ENCODE results near the gene NPAS3.

NPAS3 gene

GRCh38 chr14:32938719-32939253, at the start of gene NPAS3:
Gene NPAS3, plus strand, starts transcription at chr14:32938879.
- no peak for DNase-seq (ENCODE audit: low read depth in 2 of 2)

GRCh38 chr14:32896979-32897697, 41.5 kb upstream of the NPAS3 start:
- DNase-seq (ENCODE audit: low read depth in 2 of 2) = no peak

- no peak for DNase-seq (ENCODE audit: low read depth in 2 of 2)
Observed at GRCh38 chr14:32897698-32898064, 41.0 kb upstream of the NPAS3 start.

GRCh38 chr14:32898876-32899275, 39.8 kb upstream of the NPAS3 start:
- no peak for DNase-seq (ENCODE audit: low read depth in 2 of 2)

DNA sequence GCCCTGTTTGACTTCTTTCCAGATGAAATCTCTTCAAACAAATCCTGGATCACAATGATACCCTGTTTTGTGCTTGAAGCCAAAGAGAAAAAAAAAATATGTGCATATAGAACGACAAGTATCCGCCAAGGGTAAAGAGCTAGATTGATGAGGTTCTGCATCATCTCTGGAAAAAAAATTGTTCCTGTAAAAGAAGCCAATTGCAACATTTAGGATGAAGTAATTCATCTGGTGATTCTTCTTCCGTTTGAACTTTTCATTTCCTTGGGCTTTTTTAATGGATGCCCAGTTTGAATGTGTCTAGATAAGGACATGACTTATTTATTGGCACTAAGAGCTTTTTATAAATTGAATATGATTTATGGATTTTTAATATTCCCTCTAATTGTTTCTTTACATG, 38.1 kb upstream of the NPAS3 start:
- DNase-seq (ENCODE audit: low read depth in 2 of 2) = no peak

DNA sequence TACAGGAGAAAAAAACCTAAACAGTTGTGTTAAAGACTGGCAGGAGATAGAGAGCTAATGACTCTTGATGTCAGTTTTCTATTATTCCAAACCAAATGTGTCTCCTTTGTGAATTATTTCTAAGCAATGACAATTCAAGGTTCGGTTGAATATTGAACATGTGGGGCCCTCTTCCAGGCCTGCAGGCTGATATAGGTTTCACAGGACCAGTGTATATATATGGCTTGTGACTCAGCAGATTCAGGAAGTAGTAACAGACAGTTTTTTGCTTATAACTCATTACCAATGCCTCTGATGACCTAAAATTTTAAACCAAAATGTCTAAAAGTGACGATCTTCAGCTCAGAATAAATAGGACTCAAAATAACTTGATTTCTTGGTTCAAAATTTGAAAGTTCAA, 33.7 kb upstream of the NPAS3 start:
- DNase-seq (ENCODE audit: low read depth in 2 of 2) = no peak

- no peak for DNase-seq (ENCODE audit: low read depth in 2 of 2)
Observed at GRCh38 chr14:32906672-32907071, 32.0 kb upstream of the NPAS3 start.

- no peak for DNase-seq (ENCODE audit: low read depth in 2 of 2)
Observed at GRCh38 chr14:32908196-32909084, 30.2 kb upstream of the NPAS3 start.

DNA sequence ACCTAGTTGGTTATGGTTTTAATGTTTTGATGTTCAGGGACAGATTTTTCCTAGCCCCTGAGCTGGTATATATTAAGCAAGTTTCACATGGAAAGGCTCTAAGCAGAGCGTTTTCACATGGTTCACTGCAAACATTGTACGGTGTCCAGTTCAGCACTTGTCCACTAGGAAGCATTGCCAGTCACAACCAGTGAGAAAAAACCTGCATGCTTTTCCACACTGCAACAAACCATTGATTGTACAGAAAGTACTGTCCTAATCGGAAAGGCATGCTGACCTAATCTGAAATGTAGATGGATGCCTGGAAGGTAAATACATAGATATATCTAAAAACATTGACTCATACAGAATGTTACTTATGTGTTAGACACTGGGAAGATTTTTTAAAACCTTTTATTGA, 25.0 kb upstream of the NPAS3 start:
- no peak for DNase-seq (ENCODE audit: low read depth in 2 of 2)

- DNase-seq (ENCODE audit: low read depth in 2 of 2) = no peak
Observed at GRCh38 chr14:32914391-32914790, 24.3 kb upstream of the NPAS3 start.

DNA sequence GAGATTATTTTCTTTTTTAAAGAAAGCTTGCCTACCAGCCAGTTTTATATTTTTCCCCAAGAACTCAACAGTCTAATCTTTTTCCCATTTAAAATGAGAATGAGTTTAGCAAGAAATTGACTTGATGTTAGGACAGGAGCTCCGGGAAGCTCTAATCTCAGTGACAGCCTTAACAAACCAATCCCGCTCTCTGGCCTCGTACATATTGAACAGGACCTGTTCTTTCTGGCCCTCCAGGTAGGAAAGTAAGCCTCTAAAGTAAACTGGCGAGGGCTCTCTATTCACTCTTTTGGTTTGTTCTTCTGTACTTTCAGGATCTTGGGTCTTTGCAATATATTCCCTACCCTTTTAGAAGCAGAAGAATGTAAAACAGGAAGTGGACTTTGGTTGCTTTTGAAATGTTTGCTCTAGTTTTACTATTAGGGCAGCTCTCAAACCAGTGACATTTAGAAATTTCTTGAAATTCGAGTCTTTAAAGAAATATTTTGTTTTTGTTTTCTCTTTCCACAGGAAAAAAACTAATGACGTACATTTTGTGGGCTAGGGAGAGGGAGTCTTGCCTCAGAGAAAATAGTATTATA, 17.9 kb upstream of the NPAS3 start:
- no peak for DNase-seq (ENCODE audit: low read depth in 2 of 2)

GRCh38 chr14:32925439-32925838, 13.2 kb upstream of the NPAS3 start:
- DNase-seq (ENCODE audit: low read depth in 2 of 2) = no peak

DNA sequence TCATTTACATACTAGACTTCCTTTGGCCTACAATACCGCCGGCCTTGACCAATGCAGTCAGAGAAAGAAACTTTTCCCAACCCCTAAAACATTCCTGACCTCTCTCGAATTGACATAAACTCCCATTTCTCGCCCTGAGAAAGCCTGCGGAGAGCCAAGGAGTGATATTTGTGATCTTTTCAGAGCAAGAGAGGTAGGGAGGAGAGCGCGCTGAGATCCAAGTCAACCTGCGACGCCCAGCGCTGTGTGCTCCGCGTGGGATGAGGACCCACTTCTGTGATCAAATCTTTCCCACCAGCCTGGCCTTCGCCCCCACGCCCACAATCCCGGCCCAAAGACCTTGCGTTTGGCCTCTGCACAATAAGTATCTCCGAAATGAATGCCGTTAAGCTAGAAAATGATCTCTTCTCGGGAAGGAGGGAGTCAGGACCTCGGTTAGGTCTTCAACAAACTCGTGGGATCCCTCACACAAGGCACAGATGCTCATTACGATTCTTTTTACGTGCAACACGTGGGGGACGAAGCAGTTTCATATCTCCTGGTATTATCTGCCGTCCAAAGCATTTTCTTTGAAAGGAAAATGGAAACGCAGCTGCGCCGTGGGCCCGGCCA, 6.3 kb upstream of the NPAS3 start:
- DNase-seq (ENCODE audit: low read depth in 2 of 2) = no peak

- no peak for DNase-seq (ENCODE audit: low read depth in 2 of 2)
Observed at GRCh38 chr14:32932914-32933628, 5.6 kb upstream of the NPAS3 start.

GRCh38 chr14:32933629-32934072, 5.0 kb upstream of the NPAS3 start:
- DNase-seq (ENCODE audit: low read depth in 2 of 2) = no peak

DNA sequence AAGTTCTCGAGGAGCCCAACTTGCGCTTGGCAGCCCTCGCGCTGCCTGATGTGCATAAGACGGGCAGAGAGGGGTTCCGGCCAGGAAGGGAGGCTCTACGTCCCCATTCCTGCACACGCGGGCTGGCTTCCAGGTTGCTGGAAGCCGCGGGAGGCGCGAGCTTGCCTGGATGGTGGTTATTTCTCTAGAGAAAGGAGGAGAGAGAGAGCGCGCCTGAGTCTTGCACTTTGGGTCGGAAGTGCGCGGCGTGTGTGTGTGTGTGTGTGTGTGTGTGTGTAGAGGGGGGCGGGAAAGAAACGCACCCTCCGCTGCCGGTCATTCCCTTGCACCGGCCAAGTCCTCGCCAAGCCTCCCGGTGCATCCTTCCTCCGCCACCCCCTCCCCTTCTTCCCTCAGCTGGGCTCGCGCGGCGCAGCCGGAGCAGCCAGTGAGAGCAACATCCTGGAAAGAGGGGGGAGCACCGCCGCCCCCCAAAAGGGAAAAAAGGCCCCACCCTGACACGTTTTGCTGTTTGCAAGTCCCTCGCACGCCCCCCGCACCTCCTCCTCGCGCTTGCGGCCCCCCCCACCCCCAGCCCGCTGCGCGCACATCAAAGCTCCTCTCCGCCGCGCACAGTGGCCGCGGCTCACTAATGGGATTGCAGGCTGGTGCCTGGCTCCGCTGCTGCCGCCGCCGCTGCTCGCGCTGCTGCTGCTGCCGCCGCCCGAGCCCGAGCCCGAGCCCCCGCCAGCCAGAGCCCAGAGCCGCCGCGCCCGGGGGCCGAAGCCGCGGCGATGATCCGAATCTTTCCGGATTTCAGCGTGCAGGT, 4.4 kb upstream of the NPAS3 start:
- no peak for DNase-seq (ENCODE audit: low read depth in 2 of 2)

DNA sequence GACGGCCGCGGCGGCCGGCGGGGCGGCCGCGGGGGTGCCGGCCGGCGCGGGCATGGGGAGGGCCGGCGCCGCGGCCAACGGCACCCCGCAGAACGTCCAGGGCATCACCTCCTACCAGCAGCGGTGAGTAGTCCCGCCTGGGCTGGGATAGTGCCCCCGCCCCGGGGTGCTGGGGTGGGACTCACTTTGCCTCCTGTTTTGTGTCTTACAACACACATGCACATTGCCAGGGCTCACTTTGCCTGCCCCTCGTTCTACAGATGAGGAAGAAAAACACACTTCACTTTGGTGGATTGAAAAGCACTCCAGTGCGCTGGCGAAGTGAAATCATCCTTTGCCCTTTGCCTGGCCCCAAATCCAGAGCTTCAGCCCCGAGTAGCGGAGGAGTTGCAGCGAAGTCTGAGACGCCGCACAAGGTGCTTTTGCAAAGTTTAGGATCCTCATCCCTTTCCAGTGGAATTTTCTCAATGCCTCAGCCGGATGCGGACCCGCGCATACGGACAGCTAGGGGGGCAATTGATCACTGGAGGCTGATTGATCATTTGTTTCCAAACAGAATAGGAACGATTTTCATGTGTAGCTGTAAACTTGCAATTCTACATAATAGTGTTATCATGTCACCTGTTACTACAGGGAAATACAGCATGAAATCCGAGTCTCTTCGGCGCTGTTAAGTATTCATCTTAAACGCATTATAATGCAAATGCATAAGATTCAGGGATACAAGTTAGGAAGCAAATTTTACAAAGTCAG, 3.6 kb upstream of the NPAS3 start:
- DNase-seq (ENCODE audit: low read depth in 2 of 2) = no peak

DNA sequence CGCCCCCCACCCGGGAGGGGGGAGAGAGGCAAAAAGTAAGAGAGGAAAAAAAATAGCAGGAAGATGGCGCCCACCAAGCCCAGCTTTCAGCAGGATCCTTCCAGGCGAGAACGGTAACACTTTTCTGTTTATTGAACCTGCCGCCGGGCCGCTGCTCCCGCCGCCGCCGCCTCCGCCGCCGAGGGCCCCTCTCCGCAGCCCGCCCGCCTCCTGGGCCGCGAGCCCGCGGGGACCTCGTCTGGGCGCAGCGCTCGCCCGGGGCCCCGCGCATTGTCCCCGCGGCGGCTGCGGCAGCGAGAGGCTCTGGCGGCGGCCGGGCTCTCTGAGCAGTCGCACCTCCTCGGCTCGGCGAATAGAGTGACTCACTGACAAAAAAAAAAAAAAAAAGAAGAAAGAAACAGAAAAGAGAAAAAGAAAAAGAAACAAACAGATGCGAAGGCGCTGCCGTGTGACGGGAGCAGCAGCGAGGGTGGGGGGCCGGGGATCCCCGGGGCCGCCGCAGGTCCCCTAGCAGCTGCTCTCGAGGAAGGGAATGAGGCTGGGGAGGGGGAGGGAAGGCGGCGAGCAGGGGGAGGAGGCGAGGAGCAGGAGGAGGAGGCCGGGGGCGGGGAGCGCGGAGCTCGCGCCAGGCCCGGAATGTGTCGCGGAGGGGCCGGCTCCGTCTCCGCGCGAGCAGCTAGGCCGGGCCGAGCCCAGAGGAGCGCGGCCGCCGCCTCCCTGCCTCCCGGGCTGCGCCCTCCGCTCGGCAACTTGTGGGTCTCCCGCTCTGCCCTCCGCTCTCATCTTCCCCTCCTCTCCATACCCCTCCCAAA, 781 bp downstream of the NPAS3 start:
- peak in 1 of 2 donors; percentile 15 for DNase-seq (ENCODE audit: low read depth in 2 of 2)

- no peak for DNase-seq (ENCODE audit: low read depth in 2 of 2)
Observed at GRCh38 chr14:32940066-32940651, 1.5 kb downstream of the NPAS3 start.

Measured in stimulated activated CD8-positive, alpha-beta memory T cell treated with anti-CD3 and anti-CD28 coated beads, Interleukin-2, amount 100 ng/mL, for 48 hours (primary cell).